Measurements from ENCODE around the gene CACNB4. TPM values are rescaled to one million over a fixed set of nuclear protein-coding genes. Genes with fewer than 3 reads are reported as not detected.
A peak's percentile ranks its signal among the peaks of the same experiment; 100 is the strongest.
"Not testable (repeated sequence)": the region's sequence is repeated elsewhere in the genome, so short reads cannot be mapped to it uniquely, and the experiment has no call there.

CACNB4 gene
- total and polyA plus RNA-seq, 8 donors: 0.34 to 1.3 (median 0.70) TPM

DNA sequence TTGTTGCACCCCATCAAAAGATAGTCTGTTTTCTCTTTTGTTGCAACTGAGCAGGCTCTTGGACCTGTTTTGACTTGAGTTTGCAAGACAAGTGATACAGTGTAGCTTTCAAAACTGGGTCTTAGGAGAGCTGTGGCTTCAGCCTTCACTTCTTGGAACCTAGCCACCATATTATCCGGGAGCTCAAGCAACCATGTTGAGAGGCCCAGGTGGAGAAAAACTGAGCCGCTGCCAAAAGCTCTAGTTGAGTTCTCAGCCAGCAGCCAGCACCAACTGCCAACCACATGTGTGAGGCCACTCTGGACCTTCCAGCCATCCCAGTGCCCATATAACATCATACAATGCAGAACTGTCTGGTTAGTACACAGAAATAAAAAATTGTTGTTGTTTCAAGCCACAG lies 5.4 kb downstream of the CACNB4 start:
- 53 to 54% methylated on average over 2 of the region's 2 CpGs for WGBS, 2 donors
- no peak for DNase-seq
- no peak for ATAC-seq
- Histone ChIP-seq H3K36me3 (no peaks in the 10 kb centered on the region), H3K4me3 (no peak overlapping the region), H3K4me1 (peaks cover 0 to 5% (median 0%) of the 10 kb centered on the region in 3 donors), H3K9me3 (no peaks in the 10 kb centered on the region), H3K27me3 (no peaks in the 10 kb centered on the region), H3K27ac (no peak overlapping the region)
- intact Hi-C loops (cut with DNase I): no loop called here
- TF ChIP-seq, protein P1, sequence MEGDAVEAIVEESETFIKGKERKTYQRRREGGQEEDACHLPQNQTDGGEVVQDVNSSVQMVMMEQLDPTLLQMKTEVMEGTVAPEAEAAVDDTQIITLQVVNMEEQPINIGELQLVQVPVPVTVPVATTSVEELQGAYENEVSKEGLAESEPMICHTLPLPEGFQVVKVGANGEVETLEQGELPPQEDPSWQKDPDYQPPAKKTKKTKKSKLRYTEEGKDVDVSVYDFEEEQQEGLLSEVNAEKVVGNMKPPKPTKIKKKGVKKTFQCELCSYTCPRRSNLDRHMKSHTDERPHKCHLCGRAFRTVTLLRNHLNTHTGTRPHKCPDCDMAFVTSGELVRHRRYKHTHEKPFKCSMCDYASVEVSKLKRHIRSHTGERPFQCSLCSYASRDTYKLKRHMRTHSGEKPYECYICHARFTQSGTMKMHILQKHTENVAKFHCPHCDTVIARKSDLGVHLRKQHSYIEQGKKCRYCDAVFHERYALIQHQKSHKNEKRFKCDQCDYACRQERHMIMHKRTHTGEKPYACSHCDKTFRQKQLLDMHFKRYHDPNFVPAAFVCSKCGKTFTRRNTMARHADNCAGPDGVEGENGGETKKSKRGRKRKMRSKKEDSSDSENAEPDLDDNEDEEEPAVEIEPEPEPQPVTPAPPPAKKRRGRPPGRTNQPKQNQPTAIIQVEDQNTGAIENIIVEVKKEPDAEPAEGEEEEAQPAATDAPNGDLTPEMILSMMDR (IDR thresholded peaks at IDR 0.05): no peak
- no peak for FAIRE-seq

DNA sequence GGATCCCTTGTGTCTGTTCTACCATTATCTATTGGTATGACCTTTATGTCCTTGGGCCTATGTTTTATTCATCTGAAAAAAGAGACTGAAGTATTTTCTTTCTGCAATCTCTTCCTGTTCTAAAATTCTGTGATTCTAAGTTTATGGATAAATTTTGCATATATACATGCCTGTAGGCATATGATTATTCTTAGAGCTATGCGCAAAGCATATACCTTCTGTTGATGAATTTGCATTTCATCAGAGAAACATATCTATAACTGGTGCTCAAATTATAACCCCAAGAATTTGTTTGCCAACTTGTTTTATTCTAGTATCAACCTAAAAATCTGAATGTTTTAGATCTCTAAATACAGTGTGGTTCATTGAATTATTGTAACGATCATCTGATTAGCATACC lies 6.7 kb downstream of the CACNB4 start:
- Histone ChIP-seq H3K27me3 (no peaks in the 10 kb centered on the region), H3K9me3 (no peaks in the 10 kb centered on the region), H3K36me3 (no peaks in the 10 kb centered on the region), H3K4me3 (no peak overlapping the region), H3K27ac (no peak overlapping the region), H3K4me1 (peaks cover 0 to 3% (median 0%) of the 10 kb centered on the region in 3 donors)
- DNase-seq (no peak), ATAC-seq (no peak), FAIRE-seq (no peak)
- intact Hi-C loops (cut with DNase I): no loop called here
- TF ChIP-seq, protein P1 (IDR thresholded peaks at IDR 0.05): no peak
- WGBS, 2 donors: 92 to 97% methylated on average over 2 of the region's 2 CpGs

DNA sequence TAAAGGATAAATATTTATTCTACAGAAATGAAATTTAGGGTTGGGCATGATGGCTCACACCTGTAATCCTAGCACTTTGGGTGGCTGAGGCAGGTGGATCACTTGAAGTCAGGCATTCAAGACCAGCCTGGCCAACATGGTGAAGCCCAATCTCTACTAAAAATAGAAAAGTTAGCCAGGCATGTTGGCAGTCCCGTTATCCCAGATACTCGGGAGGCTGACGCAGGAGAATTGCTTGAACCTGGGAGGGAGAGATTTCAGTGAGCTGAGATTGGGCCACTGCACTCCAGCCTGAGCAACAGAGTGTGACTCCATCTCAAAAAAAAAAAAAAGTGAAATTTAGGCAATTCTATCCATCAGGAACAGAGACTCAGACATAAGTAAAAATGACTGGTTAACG lies 8.1 kb downstream of the CACNB4 start:
- DNase-seq; H3K4me1 ChIP-seq; intact Hi-C loops (cut with DNase I); H3K27me3 ChIP-seq; H3K4me3 ChIP-seq; H3K36me3 ChIP-seq; FAIRE-seq; H3K27ac ChIP-seq; ATAC-seq; H3K9me3 ChIP-seq: not testable (repeated sequence)
- WGBS, 2 donors: 72 to 86% methylated on average over 4 of the region's 4 CpGs

DNA sequence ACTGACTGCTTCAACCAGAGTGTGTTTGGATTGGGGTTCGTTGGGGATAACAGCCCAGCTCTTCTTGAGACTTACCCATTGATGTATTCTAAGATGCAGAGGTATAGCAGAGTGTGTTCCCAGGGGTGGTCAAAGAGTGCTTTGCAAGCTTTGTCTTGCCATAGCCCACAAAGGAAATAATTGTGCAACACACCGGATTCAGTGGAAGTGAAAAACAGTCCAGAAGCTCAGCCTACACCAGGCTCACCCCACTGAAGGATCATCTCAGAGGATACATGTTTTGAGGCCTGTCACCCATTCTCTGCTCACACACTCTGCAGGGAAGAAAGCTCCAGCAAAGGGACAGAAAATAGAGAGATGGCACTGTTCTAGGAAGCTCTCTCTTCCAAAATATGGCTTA lies 9.6 kb downstream of the CACNB4 start:
- no peak for FAIRE-seq
- H3K36me3 ChIP-seq: no peaks in the 10 kb centered on the region
- TF ChIP-seq, protein P1 (IDR thresholded peaks at IDR 0.05): no peak
- DNase-seq: no peak
- no peak overlapping the region for H3K4me3 ChIP-seq
- no peak overlapping the region for H3K27ac ChIP-seq
- WGBS, 2 donors: 79 to 82% methylated on average over 2 of the region's 2 CpGs
- intact Hi-C loops (cut with DNase I): no loop called here
- no peaks in the 10 kb centered on the region for H3K9me3 ChIP-seq
- H3K4me1 ChIP-seq: no peaks in the 10 kb centered on the region
- H3K27me3 ChIP-seq: no peaks in the 10 kb centered on the region
- peak in 2 of 4 donors; percentile 27 to 28 for ATAC-seq

DNA sequence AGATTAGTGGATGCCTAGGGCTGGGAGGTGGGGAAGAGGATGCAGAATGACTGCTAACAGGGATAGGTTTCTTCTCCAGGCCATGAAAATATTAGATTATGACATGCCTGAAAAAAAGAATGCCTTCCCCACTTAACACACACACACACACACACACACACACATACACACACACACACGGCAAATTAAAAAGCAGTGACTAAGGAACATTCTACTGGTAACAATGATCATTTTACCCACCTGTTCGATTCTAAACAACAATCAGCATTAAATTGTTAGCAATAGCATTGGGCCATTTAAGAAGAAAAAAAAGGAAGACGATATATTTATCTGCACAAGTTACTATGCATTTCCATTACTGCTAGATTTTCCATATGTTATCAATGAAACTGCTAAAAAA lies 10.8 kb downstream of the CACNB4 start:
- Histone ChIP-seq H3K36me3 (no peaks in the 10 kb centered on the region), H3K4me3 (no peak overlapping the region), H3K27me3 (no peaks in the 10 kb centered on the region), H3K27ac (no peak overlapping the region), H3K4me1 (no peaks in the 10 kb centered on the region), H3K9me3 (no peaks in the 10 kb centered on the region)
- FAIRE-seq (no peak), ATAC-seq (no peak), DNase-seq (no peak)
- intact Hi-C loops (cut with DNase I): no loop called here
- WGBS, 2 donors: 75 to 87% methylated on average over 3 of the region's 3 CpGs
- TF ChIP-seq, protein P1 (IDR thresholded peaks at IDR 0.05): no peak

DNA sequence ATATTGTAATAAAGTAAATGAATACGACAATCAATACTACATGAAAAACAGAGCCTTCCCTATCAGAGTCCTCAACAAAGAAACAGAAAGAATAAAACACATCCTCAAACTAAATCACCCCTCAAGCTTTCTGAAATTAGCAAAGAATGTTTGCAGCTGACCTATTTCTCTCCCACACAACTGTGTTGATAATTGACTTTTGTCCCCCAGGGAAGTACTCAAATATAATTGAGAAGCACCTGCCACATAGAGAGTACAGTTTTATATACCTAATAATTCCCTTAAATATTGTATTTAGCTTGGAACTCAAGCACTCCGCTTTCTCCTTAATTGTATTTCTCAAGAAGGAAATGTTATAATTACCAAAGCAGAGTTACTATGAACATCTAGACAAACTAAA lies 12.6 kb downstream of the CACNB4 start:
- no peak for FAIRE-seq
- no peak overlapping the region for H3K4me3 ChIP-seq
- intact Hi-C loops (cut with DNase I): no loop called here
- TF ChIP-seq, protein P1 (IDR thresholded peaks at IDR 0.05): no peak
- no peaks in the 10 kb centered on the region for H3K36me3 ChIP-seq
- no peak for DNase-seq
- no peak overlapping the region for H3K27ac ChIP-seq
- H3K27me3 ChIP-seq: no peaks in the 10 kb centered on the region
- WGBS, 2 donors: 94 to 99% methylated on average over 2 of the region's 2 CpGs
- H3K9me3 ChIP-seq: no peaks in the 10 kb centered on the region
- no peaks in the 10 kb centered on the region for H3K4me1 ChIP-seq
- ATAC-seq: no peak

Data from pancreas (tissue), 10 donors.